H1 (cell line): ENCODE measurements around the gene HOXB9. TPM values are rescaled to one million over a fixed set of nuclear protein-coding genes. Genes with fewer than 3 reads are reported as not detected.

Experiments
- ASH2L ChIP-seq: fragments of 200-600, 300-600 bp; sonication (generic); IDR thresholded peaks from one replicate; pipeline ENCODE4 v1.7.1; 2017; ENCODE audit warnings: low read length
- CEBPB ChIP-seq: IDR thresholded peaks from 2 replicates; pipeline ENCODE4 v1.6.1; 2012; ENCODE audit warnings: low read depth, low read length
- CHD2 ChIP-seq: IDR thresholded peaks from 2 replicates; pipeline ENCODE4 v1.6.1; 2012; ENCODE audit warnings: low read length, improper control_type of control experiment
- RXRA ChIP-seq: IDR thresholded peaks from 2 replicates; pipeline ENCODE4 v1.6.1; 2011; ENCODE audit warnings: low read depth, mild to moderate bottlenecking, low read length, moderate library complexity; ENCODE audit not compliant: insufficient read depth
- SIN3A ChIP-seq, 2 experiments: IDR thresholded peaks in 1 of 2; conservative IDR thresholded peaks in 1 of 2; 2 replicates each; pipeline ENCODE4 v1.6.1; 2011 to 2012; ENCODE audit warnings: low read length in 2 of 2, improper control_type of control experiment in 1 of 2, low read depth in 1 of 2, mild to moderate bottlenecking in 1 of 2
- SP2 ChIP-seq: IDR thresholded peaks from 2 replicates; pipeline ENCODE4 v1.6.1; 2012; ENCODE audit warnings: mild to moderate bottlenecking, low read length, inconsistent platforms
- SRF ChIP-seq: IDR thresholded peaks from 2 replicates; pipeline ENCODE4 v1.6.1; 2011; ENCODE audit warnings: mild to moderate bottlenecking, low read depth, low read length, moderate library complexity
- polyA plus RNA-seq, 7 experiments: library from polyadenylated mRNA; depleted of rRNA in 3 of 7; stranded (reverse) in 5 of 7; unstranded in 2 of 7; fragments of >200 nt in 5 of 7; fragments of 200-250 nt in 2 of 7; gene quantifications; 1 replicate in 5 of 7; 2 replicates in 1 of 7; 4 replicates in 1 of 7; pipeline versions ENCODE4 v1.2.1 to v1.2.3, GENCODE V29; 2011 to 2013; ENCODE audit warnings: missing spikeins in 2 of 7, mixed read lengths in 2 of 7
- total RNA-seq: library from RNA; stranded (reverse); fragmentation: NEBNext Ultra II Directional; extraction: Animal tissue kit (Norgen Biotek cat#: 25700); gene quantifications from 2 replicates; pipeline ENCODE4 v1.2.1, GENCODE V29; 2021
- TF ChIP-seq, protein P1 (sequence below): fragments of 300-600 bp; sonication (generic); IDR thresholded peaks from 2 replicates; pipeline ENCODE4 v1.7.1; 2012; ENCODE audit warnings: low read length, moderate library complexity, mild to moderate bottlenecking, inconsistent platforms; ENCODE audit not compliant: insufficient replicate concordance
- TF ChIP-seq, protein P2 (sequence below): IDR thresholded peaks from 2 replicates; pipeline ENCODE4 v1.6.1; 2011; ENCODE audit warnings: low read length, improper control_type of control experiment

Gene HOXB9
- total and polyA plus RNA-seq, 2 of the 8 experiments (the other 6 are each of a cell fraction or from before 2014, with no cell fraction given): not detected

DNA sequence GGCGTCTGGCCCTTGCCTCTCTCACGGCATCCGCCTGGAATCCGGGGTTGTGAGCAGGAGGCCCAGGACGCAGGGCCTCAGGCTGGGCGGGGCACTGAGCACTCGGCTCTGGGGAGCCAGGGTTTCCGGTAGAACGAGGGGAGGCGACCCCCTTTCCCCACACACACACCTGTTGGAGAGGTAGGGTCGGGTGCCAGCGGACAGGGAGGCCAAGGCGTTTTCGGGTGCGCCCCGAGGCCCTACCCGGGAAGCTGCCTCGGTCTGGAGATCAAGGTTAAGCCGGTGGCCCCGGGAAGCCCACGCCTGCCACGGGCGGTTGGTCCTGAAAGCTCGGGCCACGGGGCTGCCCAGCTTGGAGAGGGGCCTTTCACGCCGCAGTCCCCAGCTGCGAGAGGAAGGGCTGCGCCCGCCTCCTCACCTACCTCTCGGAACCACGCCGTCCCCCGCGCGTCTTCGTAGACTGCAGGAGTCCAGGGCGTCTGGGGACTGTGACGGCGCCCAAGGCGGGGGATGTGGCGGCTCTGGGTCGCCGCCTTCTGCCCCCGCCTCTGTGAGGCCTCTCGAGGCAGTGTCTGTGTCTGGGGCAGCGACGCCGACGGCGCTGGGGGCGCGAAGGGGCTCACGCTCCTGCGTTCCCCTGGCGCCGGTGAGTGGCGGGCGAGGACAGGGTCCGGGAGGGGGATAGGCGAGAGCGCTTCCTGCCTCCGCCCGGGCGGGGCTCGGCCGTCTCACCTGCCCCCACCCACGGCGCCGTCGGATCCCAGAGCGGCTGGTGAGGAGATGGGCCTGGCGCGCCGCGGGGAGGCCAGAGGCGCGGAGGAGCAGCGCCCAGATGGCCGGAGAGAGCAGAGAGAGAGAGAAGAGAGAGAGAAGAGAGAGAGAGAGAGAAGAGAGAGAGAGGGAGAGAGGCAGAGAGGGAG is 20.3 kb upstream of the HOXB9 start (continued):
- TF ChIP-seq, protein P1, sequence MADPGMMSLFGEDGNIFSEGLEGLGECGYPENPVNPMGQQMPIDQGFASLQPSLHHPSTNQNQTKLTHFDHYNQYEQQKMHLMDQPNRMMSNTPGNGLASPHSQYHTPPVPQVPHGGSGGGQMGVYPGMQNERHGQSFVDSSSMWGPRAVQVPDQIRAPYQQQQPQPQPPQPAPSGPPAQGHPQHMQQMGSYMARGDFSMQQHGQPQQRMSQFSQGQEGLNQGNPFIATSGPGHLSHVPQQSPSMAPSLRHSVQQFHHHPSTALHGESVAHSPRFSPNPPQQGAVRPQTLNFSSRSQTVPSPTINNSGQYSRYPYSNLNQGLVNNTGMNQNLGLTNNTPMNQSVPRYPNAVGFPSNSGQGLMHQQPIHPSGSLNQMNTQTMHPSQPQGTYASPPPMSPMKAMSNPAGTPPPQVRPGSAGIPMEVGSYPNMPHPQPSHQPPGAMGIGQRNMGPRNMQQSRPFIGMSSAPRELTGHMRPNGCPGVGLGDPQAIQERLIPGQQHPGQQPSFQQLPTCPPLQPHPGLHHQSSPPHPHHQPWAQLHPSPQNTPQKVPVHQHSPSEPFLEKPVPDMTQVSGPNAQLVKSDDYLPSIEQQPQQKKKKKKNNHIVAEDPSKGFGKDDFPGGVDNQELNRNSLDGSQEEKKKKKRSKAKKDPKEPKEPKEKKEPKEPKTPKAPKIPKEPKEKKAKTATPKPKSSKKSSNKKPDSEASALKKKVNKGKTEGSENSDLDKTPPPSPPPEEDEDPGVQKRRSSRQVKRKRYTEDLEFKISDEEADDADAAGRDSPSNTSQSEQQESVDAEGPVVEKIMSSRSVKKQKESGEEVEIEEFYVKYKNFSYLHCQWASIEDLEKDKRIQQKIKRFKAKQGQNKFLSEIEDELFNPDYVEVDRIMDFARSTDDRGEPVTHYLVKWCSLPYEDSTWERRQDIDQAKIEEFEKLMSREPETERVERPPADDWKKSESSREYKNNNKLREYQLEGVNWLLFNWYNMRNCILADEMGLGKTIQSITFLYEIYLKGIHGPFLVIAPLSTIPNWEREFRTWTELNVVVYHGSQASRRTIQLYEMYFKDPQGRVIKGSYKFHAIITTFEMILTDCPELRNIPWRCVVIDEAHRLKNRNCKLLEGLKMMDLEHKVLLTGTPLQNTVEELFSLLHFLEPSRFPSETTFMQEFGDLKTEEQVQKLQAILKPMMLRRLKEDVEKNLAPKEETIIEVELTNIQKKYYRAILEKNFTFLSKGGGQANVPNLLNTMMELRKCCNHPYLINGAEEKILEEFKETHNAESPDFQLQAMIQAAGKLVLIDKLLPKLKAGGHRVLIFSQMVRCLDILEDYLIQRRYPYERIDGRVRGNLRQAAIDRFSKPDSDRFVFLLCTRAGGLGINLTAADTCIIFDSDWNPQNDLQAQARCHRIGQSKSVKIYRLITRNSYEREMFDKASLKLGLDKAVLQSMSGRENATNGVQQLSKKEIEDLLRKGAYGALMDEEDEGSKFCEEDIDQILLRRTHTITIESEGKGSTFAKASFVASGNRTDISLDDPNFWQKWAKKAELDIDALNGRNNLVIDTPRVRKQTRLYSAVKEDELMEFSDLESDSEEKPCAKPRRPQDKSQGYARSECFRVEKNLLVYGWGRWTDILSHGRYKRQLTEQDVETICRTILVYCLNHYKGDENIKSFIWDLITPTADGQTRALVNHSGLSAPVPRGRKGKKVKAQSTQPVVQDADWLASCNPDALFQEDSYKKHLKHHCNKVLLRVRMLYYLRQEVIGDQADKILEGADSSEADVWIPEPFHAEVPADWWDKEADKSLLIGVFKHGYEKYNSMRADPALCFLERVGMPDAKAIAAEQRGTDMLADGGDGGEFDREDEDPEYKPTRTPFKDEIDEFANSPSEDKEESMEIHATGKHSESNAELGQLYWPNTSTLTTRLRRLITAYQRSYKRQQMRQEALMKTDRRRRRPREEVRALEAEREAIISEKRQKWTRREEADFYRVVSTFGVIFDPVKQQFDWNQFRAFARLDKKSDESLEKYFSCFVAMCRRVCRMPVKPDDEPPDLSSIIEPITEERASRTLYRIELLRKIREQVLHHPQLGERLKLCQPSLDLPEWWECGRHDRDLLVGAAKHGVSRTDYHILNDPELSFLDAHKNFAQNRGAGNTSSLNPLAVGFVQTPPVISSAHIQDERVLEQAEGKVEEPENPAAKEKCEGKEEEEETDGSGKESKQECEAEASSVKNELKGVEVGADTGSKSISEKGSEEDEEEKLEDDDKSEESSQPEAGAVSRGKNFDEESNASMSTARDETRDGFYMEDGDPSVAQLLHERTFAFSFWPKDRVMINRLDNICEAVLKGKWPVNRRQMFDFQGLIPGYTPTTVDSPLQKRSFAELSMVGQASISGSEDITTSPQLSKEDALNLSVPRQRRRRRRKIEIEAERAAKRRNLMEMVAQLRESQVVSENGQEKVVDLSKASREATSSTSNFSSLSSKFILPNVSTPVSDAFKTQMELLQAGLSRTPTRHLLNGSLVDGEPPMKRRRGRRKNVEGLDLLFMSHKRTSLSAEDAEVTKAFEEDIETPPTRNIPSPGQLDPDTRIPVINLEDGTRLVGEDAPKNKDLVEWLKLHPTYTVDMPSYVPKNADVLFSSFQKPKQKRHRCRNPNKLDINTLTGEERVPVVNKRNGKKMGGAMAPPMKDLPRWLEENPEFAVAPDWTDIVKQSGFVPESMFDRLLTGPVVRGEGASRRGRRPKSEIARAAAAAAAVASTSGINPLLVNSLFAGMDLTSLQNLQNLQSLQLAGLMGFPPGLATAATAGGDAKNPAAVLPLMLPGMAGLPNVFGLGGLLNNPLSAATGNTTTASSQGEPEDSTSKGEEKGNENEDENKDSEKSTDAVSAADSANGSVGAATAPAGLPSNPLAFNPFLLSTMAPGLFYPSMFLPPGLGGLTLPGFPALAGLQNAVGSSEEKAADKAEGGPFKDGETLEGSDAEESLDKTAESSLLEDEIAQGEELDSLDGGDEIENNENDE: no peak
- no peak for TF ChIP-seq ASH2L
- TF ChIP-seq, protein P2, sequence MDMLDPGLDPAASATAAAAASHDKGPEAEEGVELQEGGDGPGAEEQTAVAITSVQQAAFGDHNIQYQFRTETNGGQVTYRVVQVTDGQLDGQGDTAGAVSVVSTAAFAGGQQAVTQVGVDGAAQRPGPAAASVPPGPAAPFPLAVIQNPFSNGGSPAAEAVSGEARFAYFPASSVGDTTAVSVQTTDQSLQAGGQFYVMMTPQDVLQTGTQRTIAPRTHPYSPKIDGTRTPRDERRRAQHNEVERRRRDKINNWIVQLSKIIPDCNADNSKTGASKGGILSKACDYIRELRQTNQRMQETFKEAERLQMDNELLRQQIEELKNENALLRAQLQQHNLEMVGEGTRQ: no peak
- TF ChIP-seq SIN3A (conservative IDR thresholded peaks at IDR 0.05 in 1 of 2, IDR thresholded peaks at IDR 0.05 in 1 of 2; ENCODE audit: low read depth in 1 of 2, low read length in 2 of 2): no peak
- no peak for TF ChIP-seq SP2
- TF ChIP-seq SRF: no peak
- TF ChIP-seq CHD2: no peak
- no peak for TF ChIP-seq CEBPB
- TF ChIP-seq RXRA: no peak
